Activated effector memory CD4-positive, alpha-beta T cell treated with Interleukin-2 at 50 U/mL for 16 hours (primary cell): ENCODE data around the gene STK11.

Experiments used
- DNase-seq: peaks from one replicate; pipeline ENCODE4 v3.0.0-alpha.2; 2020

Gene STK11

GRCh38 chr19:1274852-1275259, 69.3 kb downstream of the STK11 start:
- no peak for DNase-seq

DNA sequence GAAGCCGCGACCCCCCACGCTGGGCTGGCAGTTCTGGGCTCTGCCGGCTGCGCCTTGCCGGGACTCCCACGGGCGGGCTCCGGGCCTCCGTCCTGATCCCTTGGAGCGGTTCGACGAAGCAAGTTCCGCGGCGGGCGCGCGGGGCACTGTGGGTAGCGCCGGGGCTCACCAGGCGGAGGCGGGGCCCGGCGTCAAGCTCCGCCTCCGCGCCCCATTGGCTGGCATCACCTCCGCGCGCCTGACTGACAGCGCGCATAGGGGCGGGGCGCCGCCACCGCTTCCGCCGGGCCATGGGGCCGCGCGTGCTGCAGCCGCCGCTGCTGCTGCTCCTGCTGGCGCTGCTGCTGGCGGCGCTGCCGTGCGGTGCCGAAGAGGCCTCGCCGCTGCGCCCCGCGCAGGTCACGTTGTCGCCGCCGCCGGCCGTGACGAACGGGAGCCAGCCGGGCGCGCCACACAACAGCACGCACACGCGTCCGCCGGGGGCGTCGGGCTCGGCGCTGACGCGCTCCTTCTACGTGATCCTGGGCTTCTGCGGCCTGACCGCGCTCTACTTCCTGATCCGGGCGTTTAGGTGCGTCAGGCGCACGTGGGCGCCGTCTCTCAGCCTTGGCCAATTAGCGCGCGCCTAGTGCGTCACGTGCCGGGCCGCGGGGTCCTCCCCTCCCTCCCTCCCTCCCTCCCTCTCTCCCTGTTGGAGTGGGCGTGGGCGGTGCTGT, 69.8 kb downstream of the STK11 start, which contains the start of gene FAM174C:
Gene FAM174C, plus strand, starts transcription at position 271 of the 716 bp plus-strand sequence. Its CDS starts 20 bp downstream, at position 291.
- peak; percentile 93 for DNase-seq

DNA sequence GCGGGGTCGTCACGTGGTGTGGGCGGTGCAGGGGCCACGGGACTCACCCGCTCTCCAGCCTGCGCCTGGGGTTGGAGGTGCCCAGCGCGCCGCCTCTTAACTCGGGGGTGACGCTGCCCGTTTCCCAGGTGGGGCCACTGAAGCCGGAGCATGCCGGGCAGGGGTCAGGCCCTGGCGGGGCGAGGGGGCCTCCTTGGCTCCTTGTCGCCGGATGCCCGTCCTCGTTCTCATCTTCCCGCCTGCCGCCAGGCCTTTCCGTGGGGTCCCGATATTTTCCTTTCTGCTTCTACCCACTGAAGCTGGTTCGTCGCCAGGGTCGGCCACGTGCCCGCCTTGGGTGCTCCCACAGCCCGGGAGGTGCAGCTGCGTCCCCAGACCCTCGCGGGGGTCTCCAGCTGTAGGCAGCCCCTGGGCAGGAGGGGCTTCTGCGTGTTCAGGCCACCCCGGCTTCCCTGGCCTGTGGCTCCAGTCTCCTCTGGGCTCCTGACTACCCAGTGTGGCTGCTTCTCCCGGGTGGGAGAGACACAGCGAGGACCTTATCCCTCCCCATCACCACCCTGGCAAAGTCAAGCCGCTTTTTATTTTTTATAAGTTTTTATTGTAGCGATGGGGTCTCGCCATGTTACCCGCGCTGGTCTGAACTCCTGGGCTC, 70.5 kb downstream of the STK11 start:
- no peak for DNase-seq

GRCh38 chr19:1276628-1277022, 71.0 kb downstream of the STK11 start:
- DNase-seq, result no peak

DNA sequence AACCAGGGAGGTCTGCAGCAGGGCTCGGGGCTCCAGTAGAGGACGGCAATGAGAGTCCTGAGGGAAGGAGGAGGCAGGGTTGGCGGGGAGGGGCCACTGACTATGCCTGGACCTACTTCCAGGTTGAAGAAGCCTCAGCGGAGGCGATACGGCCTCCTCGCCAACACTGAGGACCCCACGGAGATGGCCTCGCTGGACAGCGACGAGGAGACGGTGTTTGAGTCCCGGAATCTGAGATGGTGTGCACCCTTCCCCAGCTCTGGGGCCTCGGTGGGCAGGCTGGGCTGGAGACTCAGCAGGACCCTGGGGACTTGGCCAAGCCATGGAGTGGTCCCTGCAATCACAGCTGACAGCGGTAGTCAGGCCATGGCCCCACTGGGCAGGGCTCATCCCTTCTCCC, 71.5 kb downstream of the STK11 start:
- no peak for DNase-seq
